ENCODE data around the gene NHSL1.

NHSL1 gene, protein sequence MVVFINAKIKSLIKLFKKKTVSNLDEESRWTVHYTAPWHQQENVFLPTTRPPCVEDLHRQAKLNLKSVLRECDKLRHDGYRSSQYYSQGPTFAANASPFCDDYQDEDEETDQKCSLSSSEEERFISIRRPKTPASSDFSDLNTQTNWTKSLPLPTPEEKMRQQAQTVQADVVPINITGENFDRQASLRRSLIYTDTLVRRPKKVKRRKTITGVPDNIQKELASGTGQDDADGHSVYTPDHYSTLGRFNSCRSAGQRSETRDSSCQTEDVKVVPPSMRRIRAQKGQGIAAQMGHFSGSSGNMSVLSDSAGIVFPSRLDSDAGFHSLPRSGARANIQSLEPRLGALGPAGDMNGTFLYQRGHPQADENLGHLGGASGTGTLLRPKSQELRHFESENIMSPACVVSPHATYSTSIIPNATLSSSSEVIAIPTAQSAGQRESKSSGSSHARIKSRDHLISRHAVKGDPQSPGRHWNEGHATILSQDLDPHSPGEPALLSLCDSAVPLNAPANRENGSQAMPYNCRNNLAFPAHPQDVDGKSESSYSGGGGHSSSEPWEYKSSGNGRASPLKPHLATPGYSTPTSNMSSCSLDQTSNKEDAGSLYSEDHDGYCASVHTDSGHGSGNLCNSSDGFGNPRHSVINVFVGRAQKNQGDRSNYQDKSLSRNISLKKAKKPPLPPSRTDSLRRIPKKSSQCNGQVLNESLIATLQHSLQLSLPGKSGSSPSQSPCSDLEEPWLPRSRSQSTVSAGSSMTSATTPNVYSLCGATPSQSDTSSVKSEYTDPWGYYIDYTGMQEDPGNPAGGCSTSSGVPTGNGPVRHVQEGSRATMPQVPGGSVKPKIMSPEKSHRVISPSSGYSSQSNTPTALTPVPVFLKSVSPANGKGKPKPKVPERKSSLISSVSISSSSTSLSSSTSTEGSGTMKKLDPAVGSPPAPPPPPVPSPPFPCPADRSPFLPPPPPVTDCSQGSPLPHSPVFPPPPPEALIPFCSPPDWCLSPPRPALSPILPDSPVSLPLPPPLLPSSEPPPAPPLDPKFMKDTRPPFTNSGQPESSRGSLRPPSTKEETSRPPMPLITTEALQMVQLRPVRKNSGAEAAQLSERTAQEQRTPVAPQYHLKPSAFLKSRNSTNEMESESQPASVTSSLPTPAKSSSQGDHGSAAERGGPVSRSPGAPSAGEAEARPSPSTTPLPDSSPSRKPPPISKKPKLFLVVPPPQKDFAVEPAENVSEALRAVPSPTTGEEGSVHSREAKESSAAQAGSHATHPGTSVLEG (N-terminal part only)

DNA sequence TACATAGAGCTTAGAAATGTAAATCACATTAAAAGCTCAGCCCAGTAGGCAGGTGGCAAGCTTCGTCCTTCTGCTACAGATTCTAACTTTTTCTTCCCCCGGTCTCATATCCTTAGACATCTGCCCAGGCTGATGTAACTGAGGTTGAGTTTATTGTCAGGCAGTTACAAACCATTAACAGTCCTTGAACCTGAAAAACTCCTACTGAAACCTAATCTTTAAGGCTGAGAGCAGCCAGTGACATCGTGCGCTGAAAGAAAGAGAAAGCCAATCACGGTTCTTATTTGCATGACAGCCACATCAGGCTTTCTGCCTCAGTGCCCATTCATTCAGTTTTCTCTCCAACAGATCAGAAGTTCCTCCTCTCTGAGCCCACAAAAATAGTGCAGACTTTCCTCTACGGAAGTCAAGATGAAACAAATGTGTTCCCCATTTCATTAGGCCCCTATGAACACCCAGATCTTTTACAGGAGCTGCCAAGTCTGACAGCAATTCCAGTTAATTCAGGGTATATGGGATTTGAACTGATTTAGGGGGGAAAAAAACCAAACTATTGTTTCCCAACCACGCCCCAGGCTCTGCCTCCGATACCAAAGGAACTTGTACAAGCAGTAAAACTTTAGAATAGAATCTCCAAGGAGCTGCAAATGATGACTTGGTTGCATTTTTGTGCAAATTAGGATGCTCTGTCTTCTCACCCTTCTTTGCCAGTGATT is at the start of gene NHSL1:
TSS of gene NHSL1 (minus strand) at position 192 of the 716 bp plus-strand sequence. CDS start 204 bp downstream, outside the sequence.
- DNase-seq = no peak

DNA sequence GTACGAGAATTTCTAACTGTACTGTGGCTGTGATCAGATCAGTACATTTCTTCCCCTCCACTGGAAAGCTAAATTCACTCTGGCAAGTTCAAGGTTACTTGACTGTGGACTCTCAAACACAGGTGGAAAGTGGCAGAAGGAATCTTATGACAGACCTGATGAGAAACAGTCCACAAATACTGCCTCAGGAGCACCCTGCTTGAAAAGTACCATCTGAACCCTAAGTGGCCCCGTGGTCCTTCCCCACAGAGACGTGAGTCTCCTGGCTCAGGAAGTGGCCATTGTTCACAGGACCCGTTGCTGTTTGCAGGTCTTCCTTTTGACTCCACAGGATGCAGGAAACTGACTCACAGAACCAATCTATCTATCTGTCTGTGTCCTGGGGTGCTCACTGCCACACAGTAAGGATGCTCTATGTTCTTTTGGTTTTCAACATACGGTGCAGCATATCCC is 47.5 kb upstream of the NHSL1 start:
- DNase-seq = no peak

GRCh38 chr6:138545621-138545980 is 46.3 kb upstream of the NHSL1 start:
- no peak for DNase-seq

GRCh38 chr6:138544501-138544900 is 45.2 kb upstream of the NHSL1 start:
- DNase-seq = no peak

- no peak for DNase-seq
Measured at GRCh38 chr6:138543657-138544056, 44.4 kb upstream of the NHSL1 start.

GRCh38 chr6:138541823-138542481 is 42.7 kb upstream of the NHSL1 start:
- DNase-seq = no peak

DNA sequence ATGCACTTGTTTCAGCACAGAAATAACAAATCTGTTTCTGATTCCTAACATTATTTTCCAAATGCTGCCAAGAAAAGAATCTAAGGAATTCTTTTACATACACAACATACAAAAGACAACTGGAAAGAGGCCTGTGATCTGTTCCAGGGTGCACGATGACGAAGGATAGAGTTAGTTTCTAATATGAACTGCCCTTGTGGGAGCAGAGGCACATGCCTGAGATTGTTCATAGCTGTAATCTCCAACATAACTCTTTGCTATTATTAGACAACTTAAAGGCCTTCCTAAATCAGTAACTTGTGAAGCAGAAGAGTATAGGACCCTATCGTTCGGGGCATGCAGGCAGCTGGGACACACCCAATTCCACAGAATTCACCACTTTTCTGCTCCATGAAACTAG is 41.2 kb upstream of the NHSL1 start:
- DNase-seq = no peak

DNA sequence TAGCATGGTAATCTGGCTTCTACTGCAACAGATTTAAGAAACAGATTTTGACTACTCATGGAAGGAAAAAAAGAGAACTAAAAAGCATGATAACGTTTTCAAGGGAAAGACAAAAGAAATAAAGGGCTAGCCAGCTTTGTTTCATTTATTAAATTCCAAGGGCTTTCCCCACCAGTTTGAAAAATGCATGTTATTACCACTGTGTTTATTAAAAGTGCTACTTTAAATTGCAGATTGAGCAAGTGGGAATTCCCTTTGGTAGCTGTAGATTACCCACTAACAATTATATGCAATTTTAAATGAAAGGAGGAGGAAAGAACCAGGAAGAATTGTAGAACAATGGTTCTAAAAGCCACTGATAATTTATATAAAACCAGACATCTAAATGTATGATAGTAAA is 40.6 kb upstream of the NHSL1 start:
- no peak for DNase-seq

DNA sequence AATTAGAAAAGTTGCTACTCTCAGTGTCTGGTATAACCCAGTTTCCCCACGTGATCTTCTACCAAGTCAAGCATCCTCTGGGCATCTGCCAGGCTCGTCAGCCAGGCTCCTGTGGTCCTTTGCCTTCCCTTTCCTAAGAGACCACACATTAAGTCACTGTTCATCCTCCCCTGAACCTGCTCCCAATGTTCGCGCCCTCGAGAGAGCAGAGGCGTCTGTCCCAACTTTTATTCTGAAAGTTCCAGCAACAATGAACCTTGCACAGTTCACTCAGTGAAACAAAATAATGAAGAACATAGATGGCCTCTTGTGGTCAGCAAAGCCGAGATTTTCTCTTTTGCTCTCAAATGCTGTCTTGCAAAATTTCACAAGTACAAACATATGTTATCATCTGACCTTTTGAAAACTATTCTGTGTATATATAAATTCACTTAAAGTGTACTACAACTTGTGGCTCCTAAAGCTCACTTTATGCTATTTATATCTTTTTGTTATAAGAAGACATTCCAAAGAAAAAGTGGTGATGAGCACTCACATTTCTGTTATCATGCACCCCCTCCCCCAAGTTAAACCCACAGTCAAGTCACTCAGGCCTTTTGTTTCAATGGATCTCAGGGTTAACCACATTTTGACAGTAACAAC is 39.2 kb upstream of the NHSL1 start:
- no peak for DNase-seq

DNA sequence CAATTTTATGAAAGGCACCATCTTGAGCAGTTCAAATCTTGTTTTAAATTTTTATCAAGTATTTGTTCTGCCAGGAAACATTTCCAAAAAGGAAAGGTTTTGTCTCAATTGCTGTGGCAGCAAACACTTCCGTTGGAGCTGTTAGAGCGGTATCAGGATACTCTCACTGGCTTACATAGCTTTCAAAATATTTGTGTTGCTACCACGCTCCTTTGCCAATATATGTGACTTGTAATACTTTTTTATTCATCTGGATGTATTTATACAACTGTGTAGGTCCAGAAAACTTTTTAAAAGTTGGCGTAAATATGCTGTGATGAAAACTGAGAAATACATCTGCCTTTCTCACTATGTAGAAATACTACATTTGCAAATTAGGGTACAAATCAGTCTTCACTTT is 37.8 kb upstream of the NHSL1 start:
- DNase-seq = no peak

DNA sequence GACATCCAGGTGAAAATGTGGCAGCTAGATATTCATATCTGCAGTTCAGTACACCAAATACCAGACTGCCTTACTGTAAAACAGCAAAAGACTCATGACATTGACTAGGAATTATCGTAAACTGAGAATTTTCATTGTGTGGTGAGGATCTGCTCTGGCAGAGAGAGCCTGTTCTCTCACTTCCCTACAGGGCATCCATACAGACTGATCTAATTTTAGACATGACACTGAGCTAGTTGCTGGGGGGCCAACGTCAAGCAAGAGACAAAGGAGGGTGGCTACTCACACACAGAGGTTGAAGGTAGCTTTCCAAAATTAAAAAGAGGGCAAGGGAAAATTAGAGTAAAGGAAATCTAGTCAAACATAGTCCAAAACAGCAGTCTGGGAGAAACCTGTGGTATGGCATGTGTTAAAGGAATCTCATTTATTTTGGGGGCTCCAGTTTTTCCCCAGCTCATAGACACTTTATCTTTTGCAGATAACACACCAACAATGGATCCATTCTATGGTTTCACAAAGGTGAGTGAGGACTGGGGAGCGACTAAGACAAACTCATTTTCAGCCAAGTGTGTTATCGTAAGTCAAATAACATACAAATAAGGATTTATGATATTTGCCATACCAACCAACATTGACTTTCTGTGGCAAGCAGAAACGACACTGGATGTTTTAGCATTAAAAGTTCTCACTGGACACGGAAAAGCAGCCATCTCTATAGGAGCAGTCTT is 36.6 kb upstream of the NHSL1 start:
- DNase-seq = no peak

- no peak for DNase-seq
Measured at GRCh38 chr6:138533667-138534066, 34.4 kb upstream of the NHSL1 start.

DNA sequence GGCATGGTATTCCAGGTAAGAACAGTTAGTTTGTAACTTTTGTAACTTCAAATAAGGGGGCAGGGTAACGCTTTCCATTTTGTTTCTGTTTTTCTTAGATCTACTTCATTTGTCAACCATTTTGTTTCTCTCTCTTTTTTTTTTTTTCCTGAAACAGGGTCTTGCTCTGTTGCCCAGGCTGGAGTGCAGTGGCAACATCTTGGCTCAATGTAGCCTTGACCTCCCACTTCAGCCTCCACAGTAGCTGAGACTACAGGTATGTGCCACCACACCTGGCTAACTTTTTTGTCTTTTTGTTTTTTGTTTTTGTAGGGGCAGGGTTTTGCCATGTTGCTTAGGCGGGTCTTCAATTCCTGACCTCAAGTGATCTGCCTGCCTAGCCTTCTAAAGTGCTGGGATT is 32.1 kb upstream of the NHSL1 start:
- DNase-seq = no peak

- DNase-seq = no peak
Measured at GRCh38 chr6:138529478-138529877, 30.2 kb upstream of the NHSL1 start.

DNA sequence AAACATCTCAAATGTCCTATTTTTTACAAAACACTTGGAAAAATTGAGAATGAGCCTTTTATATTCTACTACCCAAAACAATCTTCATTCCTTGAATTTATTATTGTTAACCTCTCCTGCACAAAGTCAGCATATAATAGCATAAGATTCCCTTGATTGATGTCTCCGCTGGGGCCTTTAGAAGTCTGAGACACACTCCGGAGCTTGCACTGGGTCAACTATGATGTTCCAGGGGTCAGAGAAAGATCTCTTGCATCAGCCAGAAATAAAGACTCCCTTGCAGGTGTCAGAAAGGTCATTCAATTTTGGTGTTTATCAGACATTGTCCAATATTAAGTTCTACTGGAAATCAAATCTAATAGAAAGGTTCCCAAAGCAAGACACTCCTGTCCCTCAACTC is 29.7 kb upstream of the NHSL1 start:
- DNase-seq = no peak

GRCh38 chr6:138528137-138528536 is 28.8 kb upstream of the NHSL1 start:
- DNase-seq = no peak

- DNase-seq = no peak
Measured at GRCh38 chr6:138527411-138528088, 28.3 kb upstream of the NHSL1 start.

GRCh38 chr6:138526822-138527235 is 27.5 kb upstream of the NHSL1 start:
- DNase-seq = no peak

GRCh38 chr6:138525355-138525754 is 26.1 kb upstream of the NHSL1 start:
- DNase-seq = no peak

DNA sequence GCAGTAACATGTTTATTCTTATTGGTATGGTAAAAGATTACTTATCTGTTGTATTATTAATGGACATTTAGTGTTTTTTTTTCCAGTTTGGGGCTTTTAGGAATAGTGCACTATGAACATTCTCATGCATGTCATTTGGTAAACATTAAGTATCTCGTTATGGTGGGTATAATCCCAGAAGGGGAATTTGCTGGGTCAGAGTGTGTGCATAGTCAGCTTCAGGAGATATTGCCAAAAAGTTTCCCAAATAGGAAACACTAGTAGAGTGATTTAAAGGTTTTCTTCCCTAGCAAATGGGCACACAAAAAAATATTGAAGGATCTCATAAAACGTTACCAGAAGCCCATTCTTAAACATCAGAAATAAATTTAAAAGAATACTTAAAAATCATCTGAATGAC is 25.2 kb upstream of the NHSL1 start:
- DNase-seq = no peak
